Transverse colon (tissue), 4 donors: Measurements from ENCODE around the gene SUGCT.

Experiments used
- EP300 ChIP-seq: sonication (generic); formaldehyde crosslinking; IDR thresholded peaks from one replicate; pipeline ENCODE4 v1.6.1; 2017; ENCODE audit warnings: antibody characterized with exemption, low read depth
- POLR2A ChIP-seq: fragments of 450-650 bp; IDR thresholded peaks from one replicate; pipeline ENCODE4 v1.6.1; 2016; ENCODE audit warnings: antibody characterized with exemption, mild to moderate bottlenecking, moderate library complexity
- POLR2AphosphoS5 ChIP-seq, 3 donors: sonication (generic); formaldehyde crosslinking; IDR thresholded peaks; one replicate each; pipeline ENCODE4 v1.6.1; 2016; ENCODE audit warnings: antibody characterized with exemption in 3 of 3
- TF ChIP-seq, protein P1 (sequence below), 5 experiments: fragments of 200-600 bp in 3 of 5; fragments of 450-650 bp in 2 of 5; sonication (generic) in 3 of 5; IDR thresholded peaks; 1 replicate in 2 of 5; 2 replicates in 3 of 5; pipeline ENCODE4 v1.5.1; 2016 to 2017; ENCODE audit warnings: antibody characterized with exemption in 5 of 5, inconsistent platforms in 3 of 5, mild to moderate bottlenecking in 2 of 5, moderate library complexity in 1 of 5

DNA sequence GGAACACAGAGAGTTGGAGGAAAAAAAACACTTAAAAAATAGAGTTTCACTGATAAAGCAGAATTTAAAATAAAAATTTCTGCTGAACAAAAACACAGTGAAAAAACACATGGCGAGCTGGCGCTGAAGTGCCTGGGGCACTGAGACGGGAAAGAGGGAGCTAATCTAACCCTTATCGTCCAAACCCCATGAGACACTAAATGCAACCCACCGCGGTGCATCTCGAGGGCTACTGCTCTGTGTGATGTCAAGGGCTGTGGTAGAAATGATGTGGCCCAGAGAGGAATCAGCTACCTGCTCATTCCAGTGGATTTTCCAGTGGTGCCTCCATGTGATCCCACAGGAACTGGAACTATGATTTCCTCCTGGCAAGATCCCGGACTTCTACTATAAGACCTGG is 499.3 kb downstream of the SUGCT start:
- TF ChIP-seq, protein P1, sequence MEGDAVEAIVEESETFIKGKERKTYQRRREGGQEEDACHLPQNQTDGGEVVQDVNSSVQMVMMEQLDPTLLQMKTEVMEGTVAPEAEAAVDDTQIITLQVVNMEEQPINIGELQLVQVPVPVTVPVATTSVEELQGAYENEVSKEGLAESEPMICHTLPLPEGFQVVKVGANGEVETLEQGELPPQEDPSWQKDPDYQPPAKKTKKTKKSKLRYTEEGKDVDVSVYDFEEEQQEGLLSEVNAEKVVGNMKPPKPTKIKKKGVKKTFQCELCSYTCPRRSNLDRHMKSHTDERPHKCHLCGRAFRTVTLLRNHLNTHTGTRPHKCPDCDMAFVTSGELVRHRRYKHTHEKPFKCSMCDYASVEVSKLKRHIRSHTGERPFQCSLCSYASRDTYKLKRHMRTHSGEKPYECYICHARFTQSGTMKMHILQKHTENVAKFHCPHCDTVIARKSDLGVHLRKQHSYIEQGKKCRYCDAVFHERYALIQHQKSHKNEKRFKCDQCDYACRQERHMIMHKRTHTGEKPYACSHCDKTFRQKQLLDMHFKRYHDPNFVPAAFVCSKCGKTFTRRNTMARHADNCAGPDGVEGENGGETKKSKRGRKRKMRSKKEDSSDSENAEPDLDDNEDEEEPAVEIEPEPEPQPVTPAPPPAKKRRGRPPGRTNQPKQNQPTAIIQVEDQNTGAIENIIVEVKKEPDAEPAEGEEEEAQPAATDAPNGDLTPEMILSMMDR (IDR thresholded peaks at IDR 0.05), result no peak
- TF ChIP-seq POLR2AphosphoS5 (IDR thresholded peaks at IDR 0.05) (no peak), EP300 (no peak), POLR2A (no peak)
